ENCODE measurements around the gene DEFB125.
"Not testable (repeated sequence)": the region's sequence is repeated elsewhere in the genome, so short reads cannot be mapped to it uniquely, and the experiment has no call there.

DEFB125 gene, protein sequence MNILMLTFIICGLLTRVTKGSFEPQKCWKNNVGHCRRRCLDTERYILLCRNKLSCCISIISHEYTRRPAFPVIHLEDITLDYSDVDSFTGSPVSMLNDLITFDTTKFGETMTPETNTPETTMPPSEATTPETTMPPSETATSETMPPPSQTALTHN

DNA sequence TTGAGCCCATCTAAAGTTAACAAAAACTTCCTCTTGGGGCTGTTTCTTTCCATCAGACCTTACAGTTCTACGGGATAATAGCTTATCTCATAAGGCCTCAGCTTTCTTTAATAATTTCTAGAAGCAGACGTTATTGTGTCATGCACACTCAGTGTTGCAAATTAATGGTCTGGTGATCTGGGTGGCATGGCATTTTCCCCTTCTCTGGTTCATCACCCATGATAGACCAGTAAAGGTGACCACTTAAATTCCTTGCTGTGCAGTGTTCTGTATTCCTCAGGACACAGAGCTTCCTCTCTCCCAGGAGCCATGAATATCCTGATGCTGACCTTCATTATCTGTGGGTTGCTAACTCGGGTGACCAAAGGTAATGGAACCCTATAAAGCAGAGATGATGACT is at the start of gene DEFB125:
DEFB125 (plus strand) TSS at position 272 of the 400 bp plus-strand sequence; CDS start at position 310, 38 bp downstream.
- DNase-seq (ENCODE audit: insufficient read length, low spot score) = no peak
- no peak for FAIRE-seq

DNA sequence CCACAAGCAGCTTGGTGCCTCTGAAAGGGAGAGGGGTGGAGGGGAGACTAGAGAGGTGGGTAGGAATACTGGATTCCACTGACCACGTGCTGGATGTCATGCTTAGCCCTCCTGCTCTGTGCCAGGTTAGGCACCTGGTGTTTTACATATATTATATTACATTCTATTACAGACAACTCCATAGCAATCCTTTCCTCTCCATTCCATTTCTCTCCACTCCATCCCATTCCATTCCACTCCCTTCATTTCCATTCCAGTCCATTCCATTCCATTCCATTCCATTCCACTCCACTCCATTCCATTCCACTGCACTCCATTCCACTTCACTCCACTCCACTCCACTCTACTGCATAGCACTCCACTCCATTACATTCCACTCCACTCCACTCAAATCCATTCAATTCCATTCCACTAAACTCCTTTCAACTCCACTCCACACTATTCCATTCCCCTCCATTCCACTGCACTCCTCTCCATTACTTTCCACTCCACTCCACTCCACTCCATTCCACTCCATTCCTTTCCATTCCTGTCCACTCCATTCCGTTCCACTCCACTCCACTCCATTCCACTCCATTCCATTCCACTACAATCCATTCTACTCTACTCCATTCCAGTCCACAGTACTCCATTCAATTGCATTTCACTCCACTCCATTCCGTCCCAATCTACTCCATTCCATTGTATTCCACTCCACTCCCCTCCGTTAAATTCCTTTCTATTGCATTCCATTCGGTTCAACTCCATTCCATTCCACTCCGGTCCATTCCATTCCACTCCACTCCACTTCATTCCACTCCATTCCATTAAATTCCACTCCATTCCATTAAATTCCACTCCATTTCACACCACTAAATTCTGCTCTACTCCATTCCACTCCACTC is 27.2 kb upstream of the DEFB125 start:
- no peak for DNase-seq (ENCODE audit: insufficient read length, low spot score)
- TF ChIP-seq POLR2A (IDR thresholded peaks at IDR 0.05; ENCODE audit: low read depth, low read length) = no peak
- FAIRE-seq = no peak

More for the DNA sequence above, at the start of gene DEFB125:
- no peak for TF ChIP-seq POLR2A (IDR thresholded peaks at IDR 0.05; ENCODE audit: low read depth, low read length)

DNA sequence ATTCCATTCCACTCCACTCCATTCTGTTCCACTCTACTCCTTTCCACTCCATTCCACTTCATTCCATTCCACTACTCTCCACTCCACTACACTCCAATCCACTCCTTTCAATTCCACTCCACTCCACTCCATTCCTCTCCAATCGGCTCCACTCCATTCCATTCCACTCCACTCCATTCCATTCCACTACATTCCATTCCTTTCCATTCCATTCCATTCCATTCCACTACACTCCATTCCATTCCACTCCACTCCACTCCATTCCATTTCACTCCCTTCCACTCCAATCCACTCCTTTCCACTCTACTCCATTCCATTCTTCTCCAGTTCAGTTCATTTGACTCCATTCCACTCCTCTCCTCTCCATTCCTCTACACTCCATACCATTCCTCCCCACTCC is 26.2 kb upstream of the DEFB125 start:
- FAIRE-seq (no peak), DNase-seq (ENCODE audit: insufficient read length, low spot score) (no peak)
- no peak for TF ChIP-seq POLR2A (IDR thresholded peaks at IDR 0.05; ENCODE audit: low read depth, low read length)

DNA sequence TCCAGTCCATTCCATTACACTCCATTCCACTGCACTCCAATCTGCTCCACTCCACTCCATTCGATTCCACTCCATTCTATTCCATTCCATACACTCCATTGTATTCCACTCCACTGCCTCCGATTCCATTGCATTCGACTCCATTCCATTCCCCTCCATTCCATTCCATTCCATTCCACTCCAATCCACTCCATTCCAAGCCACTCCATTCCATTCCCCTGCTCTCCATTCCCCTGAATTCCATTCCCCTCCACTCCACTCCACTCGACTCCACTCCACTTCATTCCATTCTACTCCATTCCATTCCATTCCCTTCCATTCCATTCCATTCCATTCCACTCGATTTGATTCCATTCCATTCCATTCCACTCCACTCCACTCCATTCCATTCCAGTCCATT is 25.7 kb upstream of the DEFB125 start:
- DNase-seq (ENCODE audit: insufficient read length, low spot score) = no peak
- no peak for FAIRE-seq
- no peak for TF ChIP-seq POLR2A (IDR thresholded peaks at IDR 0.05; ENCODE audit: low read depth, low read length)

DNA sequence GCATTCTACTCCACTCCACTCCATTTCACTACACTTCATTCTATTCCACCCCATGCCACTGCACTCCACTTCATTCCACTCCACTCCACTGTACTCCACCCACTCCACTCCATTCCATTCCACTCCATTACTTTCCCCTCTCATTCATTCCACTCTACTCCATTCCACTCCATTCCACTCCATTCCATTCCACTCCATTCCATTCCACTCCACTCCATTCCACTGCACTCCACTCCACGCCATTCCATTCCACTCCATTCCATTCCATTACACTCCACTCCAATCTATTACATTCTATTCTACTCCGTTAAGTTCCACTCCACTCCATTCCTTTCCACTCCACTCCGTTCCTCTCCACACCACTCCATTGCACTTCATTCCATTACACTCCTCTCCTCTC is 25.0 kb upstream of the DEFB125 start:
- FAIRE-seq = no peak
- no peak for DNase-seq (ENCODE audit: insufficient read length, low spot score)
- TF ChIP-seq POLR2A (IDR thresholded peaks at IDR 0.05; ENCODE audit: low read depth, low read length) = no peak

DNA sequence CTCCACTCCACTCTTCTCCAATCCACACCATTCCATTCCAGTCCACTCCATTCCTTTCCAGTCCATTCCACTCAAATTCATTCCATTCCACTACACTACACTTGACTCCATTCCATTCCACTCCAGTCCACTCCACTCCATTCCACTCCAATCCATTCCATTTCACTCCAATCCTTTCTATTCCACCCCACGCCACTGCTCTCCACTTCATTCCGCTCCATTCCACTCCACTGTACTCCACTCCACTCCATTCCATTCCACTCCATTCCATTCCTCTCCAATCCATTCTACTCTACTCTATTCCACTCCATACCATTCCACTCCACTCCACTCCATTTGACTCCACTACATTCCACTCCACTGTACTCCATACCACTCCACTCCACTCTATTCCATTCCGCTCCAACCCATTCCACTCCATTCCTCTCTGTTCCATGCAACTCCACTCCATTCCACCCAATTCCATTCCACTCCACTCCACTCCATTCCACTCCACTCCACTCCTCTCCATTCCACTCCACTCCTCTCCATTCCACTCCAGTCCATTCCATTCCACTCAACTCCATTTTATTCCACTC is 23.4 kb upstream of the DEFB125 start:
- TF ChIP-seq POLR2A (IDR thresholded peaks at IDR 0.05; ENCODE audit: low read depth, low read length) = no peak
- no peak for DNase-seq (ENCODE audit: insufficient read length, low spot score)
- no peak for FAIRE-seq

DNA sequence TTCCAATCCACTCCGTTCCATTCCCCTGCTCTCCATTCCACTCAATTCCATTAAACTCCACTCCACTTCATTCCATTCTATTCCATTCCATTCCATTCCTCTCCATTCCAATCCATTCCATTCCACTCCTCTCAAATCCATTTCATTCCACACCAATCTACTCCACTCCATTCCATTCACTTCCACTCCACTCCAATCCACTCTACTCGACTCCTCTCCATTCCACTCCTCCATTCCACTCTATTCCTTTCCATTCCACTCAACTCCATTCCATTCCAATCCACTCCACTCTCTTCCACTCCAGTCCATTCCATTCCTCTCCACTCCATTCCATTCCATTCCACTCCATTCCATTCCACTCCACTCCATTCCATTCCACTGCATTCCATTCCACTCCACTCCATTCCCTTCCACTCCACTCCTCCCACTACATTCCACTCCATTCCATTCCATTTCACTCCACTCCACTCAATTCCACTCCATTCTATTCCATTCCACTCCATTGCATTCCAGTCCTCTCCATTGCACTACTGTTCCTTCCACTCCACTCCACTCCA is 22.6 kb upstream of the DEFB125 start:
- DNase-seq (ENCODE audit: insufficient read length, low spot score) (no peak), FAIRE-seq (no peak)
- no peak for TF ChIP-seq POLR2A (IDR thresholded peaks at IDR 0.05; ENCODE audit: low read depth, low read length)

DNA sequence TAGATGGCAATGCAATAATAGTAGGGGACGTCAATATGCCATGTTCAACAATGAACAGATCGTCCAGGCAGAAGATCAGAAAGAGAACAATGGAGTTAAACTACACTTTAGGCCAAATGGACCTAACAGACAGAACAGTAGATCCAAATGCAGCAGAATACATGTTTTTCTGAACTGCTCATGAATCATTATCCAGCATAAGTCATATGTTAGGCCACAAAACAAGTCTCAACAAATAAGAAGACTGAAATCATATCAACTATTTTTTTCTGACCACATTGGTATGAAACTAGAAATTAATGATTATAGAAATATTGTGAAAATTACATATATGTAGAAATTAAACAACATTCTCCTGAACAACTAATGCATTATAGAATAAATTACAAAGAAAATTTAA is 10.2 kb upstream of the DEFB125 start:
- no peak for FAIRE-seq
- DNase-seq (ENCODE audit: insufficient read length, low spot score) = no peak
- TF ChIP-seq POLR2A (IDR thresholded peaks at IDR 0.05; ENCODE audit: low read depth, low read length) = no peak

DNA sequence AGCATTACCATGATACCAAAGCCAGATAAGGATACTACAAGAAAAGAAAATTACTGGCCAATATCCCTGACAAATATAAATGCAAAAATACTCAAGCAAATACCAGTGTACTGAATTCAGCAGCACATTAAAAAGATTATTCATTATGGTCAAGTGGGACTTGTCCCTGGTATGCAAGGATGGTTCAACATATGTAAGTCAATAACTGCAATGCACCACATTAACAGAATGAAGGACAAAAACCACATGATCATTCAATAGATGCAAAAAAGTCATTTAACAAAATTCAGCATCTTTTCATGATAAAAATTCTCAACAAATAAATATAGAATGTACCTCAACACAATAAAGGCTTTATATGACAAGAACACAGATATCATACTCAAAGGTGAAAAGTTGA is 9.1 kb upstream of the DEFB125 start:
- no peak for DNase-seq (ENCODE audit: insufficient read length, low spot score)
- FAIRE-seq = no peak
- no peak for TF ChIP-seq POLR2A (IDR thresholded peaks at IDR 0.05; ENCODE audit: low read depth, low read length)

DNA sequence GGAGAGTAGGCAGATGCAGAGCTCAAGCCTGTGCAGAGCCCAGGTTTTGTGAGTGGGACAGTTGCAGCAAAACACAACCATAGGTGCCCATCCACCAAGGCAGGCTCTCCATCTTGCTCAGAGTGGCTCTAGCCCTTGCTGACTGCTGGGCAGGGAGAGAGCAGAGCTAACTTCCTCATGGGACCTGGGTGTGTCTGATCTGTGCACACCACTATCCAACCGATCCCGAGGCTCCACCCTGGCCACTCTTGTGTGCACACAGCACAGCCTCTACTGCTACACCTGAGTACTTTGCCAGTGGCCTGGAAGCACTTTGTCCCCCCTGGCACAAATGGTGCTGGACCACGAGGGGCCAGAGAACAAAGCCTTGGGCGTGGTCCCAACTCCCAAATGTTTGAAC is 7.9 kb upstream of the DEFB125 start:
- FAIRE-seq (no peak), DNase-seq (ENCODE audit: insufficient read length, low spot score) (no peak)
- no peak for TF ChIP-seq POLR2A (IDR thresholded peaks at IDR 0.05; ENCODE audit: low read depth, low read length)

DNA sequence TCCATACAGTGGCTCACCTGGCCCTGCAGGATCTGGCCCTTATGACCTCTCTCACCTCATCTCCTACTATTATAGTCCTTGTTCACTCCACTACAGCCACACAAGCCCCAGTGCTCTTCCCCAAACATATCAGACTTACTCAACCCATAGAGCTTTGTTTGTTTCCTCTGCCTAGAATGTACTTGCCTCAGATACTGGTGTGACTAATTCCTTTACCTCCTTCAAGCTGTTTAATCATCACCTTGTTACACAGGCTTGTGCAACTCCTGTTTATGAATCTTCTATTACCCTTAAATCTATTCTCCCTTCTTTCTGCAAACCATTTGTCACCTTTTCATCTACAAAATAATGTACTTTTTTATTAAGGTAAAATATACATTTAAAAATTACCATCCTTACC is 3.2 kb downstream of the DEFB125 start:
- FAIRE-seq (no peak), DNase-seq (ENCODE audit: insufficient read length, low spot score) (no peak)
- TF ChIP-seq POLR2A (IDR thresholded peaks at IDR 0.05; ENCODE audit: low read depth, low read length) = no peak

DNA sequence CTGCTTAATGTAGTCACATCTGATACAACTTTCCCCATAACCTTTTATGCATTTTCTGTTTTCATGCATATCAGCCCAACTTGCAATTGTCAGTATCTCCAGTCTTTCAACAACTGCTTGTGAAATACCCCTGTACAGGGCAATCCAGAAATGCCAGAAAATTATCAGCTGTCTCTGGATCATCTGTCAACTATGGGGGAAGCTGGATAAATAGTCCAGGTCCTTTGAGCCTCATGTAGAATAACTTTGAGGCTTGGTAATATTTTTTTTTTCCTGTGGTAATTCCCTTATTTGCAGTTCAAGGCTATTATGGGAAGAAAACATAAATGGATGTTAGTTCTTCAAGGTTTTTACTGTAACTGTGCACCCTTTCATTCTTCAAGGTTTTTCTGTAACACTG is 6.2 kb downstream of the DEFB125 start:
- TF ChIP-seq POLR2A (IDR thresholded peaks at IDR 0.05; ENCODE audit: low read depth, low read length) = no peak
- FAIRE-seq (no peak), DNase-seq (ENCODE audit: insufficient read length, low spot score) (no peak)

DNA sequence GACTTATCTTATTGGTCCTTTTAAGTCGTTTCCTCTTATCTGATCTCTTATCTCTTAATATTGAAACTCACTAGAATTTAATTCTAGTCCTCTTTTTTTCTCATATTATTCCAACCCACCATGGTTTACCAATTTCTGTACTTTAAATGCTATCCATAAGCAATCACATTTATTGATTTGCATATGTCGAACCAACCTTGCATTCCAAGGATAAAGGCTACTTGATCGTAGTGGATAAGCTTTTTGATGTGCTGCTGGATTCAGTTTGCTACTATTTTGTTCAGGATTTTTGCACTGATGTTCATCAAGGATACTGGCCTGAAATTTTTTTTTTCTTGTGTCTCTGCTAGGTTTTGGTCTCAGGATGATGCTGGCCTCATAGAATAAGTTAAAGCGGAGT is 7.7 kb downstream of the DEFB125 start:
- no peak for TF ChIP-seq POLR2A (IDR thresholded peaks at IDR 0.05; ENCODE audit: low read depth, low read length)
- DNase-seq (ENCODE audit: insufficient read length, low spot score) (no peak), FAIRE-seq (no peak)

DNA sequence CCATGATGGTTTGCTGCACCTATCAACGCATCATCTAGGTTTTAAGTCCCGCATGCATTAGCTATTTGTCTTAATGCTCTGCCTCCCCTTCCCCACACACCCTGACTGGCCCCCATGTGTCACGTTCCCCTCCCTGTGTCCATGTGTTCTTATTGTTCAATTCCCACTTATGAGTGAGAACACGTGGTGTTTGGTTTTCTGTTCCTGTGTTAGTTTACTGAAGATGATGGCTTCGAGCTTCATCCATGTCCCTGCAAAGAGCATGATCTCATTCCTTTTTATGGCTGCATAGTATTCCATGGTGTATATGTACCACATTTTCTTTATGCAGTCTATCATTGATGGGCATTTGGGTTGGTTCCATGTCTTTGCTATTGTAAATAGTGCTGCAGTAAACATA is 10.2 kb downstream of the DEFB125 start:
- not testable (repeated sequence) for DNase-seq (ENCODE audit: insufficient read length, low spot score); FAIRE-seq

Measured in H54 (cell line).